Dendritic cell treated with granulocyte-macrophage colony-stimulating factor and Interleukin-4, amounts not matched to agents 40 ng/mL and 50 ng/mL, for 4 days (primary cell): ENCODE results near the gene CACNA1C.

Experiments
- H3K27ac Mint-ChIP-seq: one replicate; pipeline ENCODE4 v1.8.0; 2022; ENCODE audit warnings: mild to moderate bottlenecking, mixed read lengths
- H3K27me3 Mint-ChIP-seq: one replicate; pipeline ENCODE4 v1.8.0; 2022; ENCODE audit warnings: mild to moderate bottlenecking, mixed read lengths
- H3K36me3 Mint-ChIP-seq: one replicate; pipeline ENCODE4 v1.8.0; 2022; ENCODE audit warnings: low read depth, mixed read lengths
- H3K4me1 Mint-ChIP-seq: one replicate; pipeline ENCODE4 v1.8.0; 2022; ENCODE audit warnings: low read depth, mixed read lengths
- H3K4me3 Mint-ChIP-seq: one replicate; pipeline ENCODE4 v1.8.0; 2022; ENCODE audit warnings: mild to moderate bottlenecking, moderate library complexity, mixed read lengths
- H3K9me3 Mint-ChIP-seq: one replicate; pipeline ENCODE4 v1.8.0; 2022; ENCODE audit warnings: mixed read lengths
- intact Hi-C: fragments of 100-400 bp; cut with micrococcal nuclease; formaldehyde crosslinking; loops from one replicate; pipeline ENCODE4 v1.15.0; 2022

Gene CACNA1C

GRCh38 chr12:2618291-2618995 lies 565.7 kb downstream of the CACNA1C start:
- intact Hi-C loops, result no loop called here
- Mint-ChIP-seq H3K36me3 (no peaks in the 10 kb centered on the region), H3K9me3 (no peaks in the 10 kb centered on the region), H3K4me3 (no peak overlapping the region), H3K27me3 (peaks cover 78% of the 10 kb centered on the region), H3K27ac (no peak overlapping the region), H3K4me1 (peaks cover 9% of the 10 kb centered on the region)

- Mint-ChIP-seq H3K36me3 (no peaks in the 10 kb centered on the region), H3K4me3 (no peak overlapping the region), H3K9me3 (no peaks in the 10 kb centered on the region), H3K27me3 (peaks cover 83% of the 10 kb centered on the region), H3K27ac (no peak overlapping the region), H3K4me1 (peaks cover 9% of the 10 kb centered on the region)
- intact Hi-C loops, result no loop called here
Measured at GRCh38 chr12:2619136-2619535, 566.3 kb downstream of the CACNA1C start.

- peaks cover 76% of the 10 kb centered on the region for H3K27me3 Mint-ChIP-seq
- H3K4me1 Mint-ChIP-seq, result peaks cover 9% of the 10 kb centered on the region
- H3K4me3 Mint-ChIP-seq, result no peak overlapping the region
- no peaks in the 10 kb centered on the region for H3K9me3 Mint-ChIP-seq
- intact Hi-C loops, result no loop called here
- no peak overlapping the region for H3K27ac Mint-ChIP-seq
- H3K36me3 Mint-ChIP-seq, result no peaks in the 10 kb centered on the region
Measured at GRCh38 chr12:2622460-2622859, 569.7 kb downstream of the CACNA1C start.

- Mint-ChIP-seq H3K27me3 (peaks cover 74% of the 10 kb centered on the region), H3K36me3 (no peaks in the 10 kb centered on the region), H3K9me3 (no peaks in the 10 kb centered on the region), H3K4me3 (no peak overlapping the region), H3K27ac (no peak overlapping the region), H3K4me1 (peaks cover 7% of the 10 kb centered on the region)
- intact Hi-C loops, result no loop called here
Measured at GRCh38 chr12:2623472-2623871, 570.7 kb downstream of the CACNA1C start.

- no peaks in the 10 kb centered on the region for H3K36me3 Mint-ChIP-seq
- intact Hi-C loops, result no loop called here
- H3K4me3 Mint-ChIP-seq, result no peak overlapping the region
- H3K27ac Mint-ChIP-seq, result no peak overlapping the region
- H3K4me1 Mint-ChIP-seq, result no peaks in the 10 kb centered on the region
- peaks cover 64% of the 10 kb centered on the region for H3K27me3 Mint-ChIP-seq
- no peaks in the 10 kb centered on the region for H3K9me3 Mint-ChIP-seq
Measured at GRCh38 chr12:2624543-2625288, 571.9 kb downstream of the CACNA1C start.

DNA sequence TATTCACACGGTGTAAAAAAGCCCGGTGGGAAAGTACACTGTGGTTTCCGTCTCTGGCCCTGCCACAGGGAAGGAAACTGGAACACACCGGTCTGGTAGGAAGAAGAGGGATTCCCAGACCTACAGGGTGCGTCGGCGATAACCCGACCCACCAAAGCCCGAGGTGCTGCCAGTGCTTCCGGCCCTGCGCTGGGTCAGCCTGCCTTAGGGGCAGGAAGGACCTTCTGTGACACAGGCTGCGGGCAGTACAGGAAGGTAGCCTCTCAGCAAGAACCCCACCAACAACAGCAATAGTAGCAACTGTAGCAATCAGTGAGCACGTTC lies 572.5 kb downstream of the CACNA1C start:
- intact Hi-C loops, result no loop called here

GRCh38 chr12:2627076-2627834 lies 574.5 kb downstream of the CACNA1C start:
- Mint-ChIP-seq H3K27me3 (peaks cover 47% of the 10 kb centered on the region), H3K27ac (no peak overlapping the region), H3K9me3 (no peaks in the 10 kb centered on the region), H3K4me1 (no peaks in the 10 kb centered on the region), H3K36me3 (no peaks in the 10 kb centered on the region), H3K4me3 (no peak overlapping the region)
- intact Hi-C loops, result no loop called here

More for the DNA sequence above, 572.5 kb downstream of the CACNA1C start:
- peaks cover 62% of the 10 kb centered on the region for H3K27me3 Mint-ChIP-seq
- no peak overlapping the region for H3K27ac Mint-ChIP-seq
- no peak overlapping the region for H3K4me3 Mint-ChIP-seq
- no peaks in the 10 kb centered on the region for H3K36me3 Mint-ChIP-seq
- no peaks in the 10 kb centered on the region for H3K4me1 Mint-ChIP-seq
- no peaks in the 10 kb centered on the region for H3K9me3 Mint-ChIP-seq

DNA sequence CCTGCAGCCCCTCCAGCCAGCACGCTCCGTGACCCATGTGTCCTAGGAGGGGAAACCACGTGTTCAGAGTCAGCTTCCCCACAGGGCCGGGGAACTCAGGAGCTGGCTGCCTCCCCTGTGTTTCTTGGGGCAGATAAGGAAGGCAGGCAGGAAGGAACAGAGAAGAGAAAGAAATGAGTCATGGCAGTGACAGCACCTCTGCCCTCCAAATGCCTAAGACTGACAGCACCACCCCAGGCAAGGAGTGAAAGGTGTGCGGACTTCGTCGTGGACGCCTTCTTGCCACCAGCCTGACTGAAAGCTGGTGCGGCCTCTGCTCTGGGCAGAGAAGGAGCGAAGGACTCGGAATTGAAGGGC lies 575.0 kb downstream of the CACNA1C start:
- H3K4me3 Mint-ChIP-seq, result no peak overlapping the region
- no peak overlapping the region for H3K27ac Mint-ChIP-seq
- H3K4me1 Mint-ChIP-seq, result no peaks in the 10 kb centered on the region

GRCh38 chr12:2628401-2628800 lies 575.6 kb downstream of the CACNA1C start:
- Mint-ChIP-seq H3K36me3 (no peaks in the 10 kb centered on the region), H3K27me3 (peaks cover 37% of the 10 kb centered on the region), H3K4me3 (no peak overlapping the region), H3K4me1 (no peaks in the 10 kb centered on the region), H3K27ac (no peak overlapping the region), H3K9me3 (no peaks in the 10 kb centered on the region)
- intact Hi-C loops, result no loop called here

More for the DNA sequence above, 575.0 kb downstream of the CACNA1C start:
- intact Hi-C loops, result no loop called here
- H3K36me3 Mint-ChIP-seq, result no peaks in the 10 kb centered on the region
- peaks cover 41% of the 10 kb centered on the region for H3K27me3 Mint-ChIP-seq
- no peaks in the 10 kb centered on the region for H3K9me3 Mint-ChIP-seq

GRCh38 chr12:2629051-2629450 lies 576.3 kb downstream of the CACNA1C start:
- H3K36me3 Mint-ChIP-seq, result no peaks in the 10 kb centered on the region
- no peak overlapping the region for H3K27ac Mint-ChIP-seq
- intact Hi-C loops, result no loop called here
- peaks cover 35% of the 10 kb centered on the region for H3K27me3 Mint-ChIP-seq
- H3K4me3 Mint-ChIP-seq, result no peak overlapping the region
- H3K9me3 Mint-ChIP-seq, result no peaks in the 10 kb centered on the region
- H3K4me1 Mint-ChIP-seq, result no peaks in the 10 kb centered on the region

DNA sequence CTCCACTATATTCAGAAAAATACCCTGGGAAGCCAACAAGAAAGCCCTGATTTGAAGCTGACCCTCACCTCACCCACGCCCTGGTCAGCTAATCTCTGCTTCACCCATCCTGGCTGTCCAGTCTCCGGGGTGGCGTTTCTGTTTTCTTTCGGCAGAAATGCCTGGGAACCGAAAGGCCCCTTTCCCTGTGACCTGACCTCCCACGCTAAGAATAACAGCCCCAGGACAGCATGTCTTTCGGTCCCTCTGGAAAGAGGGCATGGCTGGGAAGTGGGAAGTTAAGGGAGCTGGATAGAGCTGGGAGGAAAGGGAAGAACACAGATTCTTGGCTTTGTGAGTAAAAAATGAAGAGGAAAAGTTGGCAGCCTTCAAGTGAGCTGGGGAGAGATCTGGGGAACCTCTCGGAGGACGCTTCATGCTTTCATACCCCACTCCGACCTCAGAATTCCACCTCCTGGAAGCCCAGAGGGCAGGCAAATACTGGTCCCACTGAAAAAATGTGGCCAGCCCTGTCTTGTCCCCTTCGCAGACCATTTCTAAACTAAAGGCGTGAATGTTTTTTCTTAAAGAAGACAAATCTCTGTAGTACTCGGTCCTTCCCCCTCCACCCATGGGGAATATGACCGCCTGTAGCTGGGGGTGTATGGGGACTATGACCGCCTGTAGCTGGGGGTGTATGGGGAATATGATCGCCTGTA lies 579.0 kb downstream of the CACNA1C start:
- intact Hi-C loops, result no loop called here
- H3K27me3 Mint-ChIP-seq, result peaks cover 19% of the 10 kb centered on the region
- H3K36me3 Mint-ChIP-seq, result no peaks in the 10 kb centered on the region
- no peaks in the 10 kb centered on the region for H3K9me3 Mint-ChIP-seq
- no peak overlapping the region for H3K27ac Mint-ChIP-seq
- no peaks in the 10 kb centered on the region for H3K4me1 Mint-ChIP-seq
- H3K4me3 Mint-ChIP-seq, result no peak overlapping the region

GRCh38 chr12:2633176-2633824 lies 580.5 kb downstream of the CACNA1C start:
- intact Hi-C loops, result no loop called here
- Mint-ChIP-seq H3K9me3 (no peaks in the 10 kb centered on the region), H3K4me1 (no peaks in the 10 kb centered on the region), H3K27me3 (peaks cover 10% of the 10 kb centered on the region), H3K36me3 (no peaks in the 10 kb centered on the region), H3K4me3 (no peak overlapping the region), H3K27ac (no peak overlapping the region)

GRCh38 chr12:2633825-2634200 lies 581.0 kb downstream of the CACNA1C start:
- H3K9me3 Mint-ChIP-seq, result no peaks in the 10 kb centered on the region
- intact Hi-C loops, result no loop called here
- H3K4me1 Mint-ChIP-seq, result no peaks in the 10 kb centered on the region
- H3K27ac Mint-ChIP-seq, result no peak overlapping the region
- H3K36me3 Mint-ChIP-seq, result no peaks in the 10 kb centered on the region
- no peak overlapping the region for H3K4me3 Mint-ChIP-seq
- peaks cover 9% of the 10 kb centered on the region for H3K27me3 Mint-ChIP-seq
